ENCODE results near the gene JMJD8.

DNA sequence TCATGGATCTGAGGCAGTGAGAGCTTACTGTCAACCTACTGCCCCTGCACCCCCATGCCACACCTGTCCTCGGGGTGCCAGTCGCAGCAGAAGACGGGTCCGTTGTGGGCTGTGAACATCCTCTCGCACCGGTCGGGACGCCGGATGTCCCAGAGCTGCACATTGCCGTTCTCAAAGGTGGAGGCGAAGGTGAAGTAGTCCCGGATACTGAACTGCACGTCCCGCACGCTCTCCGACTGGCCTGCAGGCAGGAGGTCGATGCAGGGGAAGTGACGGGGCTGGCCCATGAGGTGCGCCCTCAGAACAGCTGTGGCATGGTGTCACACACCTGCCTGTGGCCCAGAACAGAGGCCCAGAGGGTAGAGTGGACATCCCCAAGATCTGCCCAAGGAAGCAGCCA is 3.4 kb upstream of the JMJD8 start:
- TF ChIP-seq ZNF384 (IDR thresholded peaks at IDR 0.05; ENCODE audit: low read depth, low read length) = no peak
- no peak for TF ChIP-seq ZNF644 (tag; IDR thresholded peaks at IDR 0.05; ENCODE audit: low read depth)
- TF ChIP-seq RBFOX2 (IDR thresholded peaks at IDR 0.05; ENCODE audit: low read depth, low read length) = no peak
- no peak for TF ChIP-seq FOXP1 (CRISPR knock-in tag; IDR thresholded peaks at IDR 0.05)
- TF ChIP-seq ILK (tag; IDR thresholded peaks at IDR 0.05; ENCODE audit: borderline replicate concordance, low read depth) = no peak
- TF ChIP-seq NCOR1 (IDR thresholded peaks at IDR 0.05) = no peak
- TF ChIP-seq HDAC2 (IDR thresholded peaks at IDR 0.05) = no peak
- no peak for TF ChIP-seq GABPB1 (CRISPR knock-in tag; IDR thresholded peaks at IDR 0.05)
- TF ChIP-seq CEBPG (CRISPR knock-in tag; IDR thresholded peaks at IDR 0.05) = no peak
- no peak for TF ChIP-seq CEBPG (tag; conservative IDR thresholded peaks at IDR 0.05 in 1 of 2, IDR thresholded peaks at IDR 0.05 in 1 of 2)
- TF ChIP-seq MXI1 (IDR thresholded peaks at IDR 0.05; ENCODE audit: low read depth, low read length) = no peak

Data from K562 (cell line).